Fibroblast of villous mesenchyme (primary cell): Measurements from ENCODE around the gene CTTNBP2. TPM values are rescaled to one million over a fixed set of nuclear protein-coding genes. Genes with fewer than 3 reads are reported as not detected.

Source experiments
- DNase-seq: peaks from one replicate; pipeline ENCODE4 v3.0.0-alpha.2; 2010; ENCODE audit warnings: low read depth
- H3K4me3 ChIP-seq: 2 replicates; pipeline ENCODE4 v1.5.1; 2011; ENCODE audit warnings: low read depth, mild to moderate bottlenecking, low read length
- total RNA-seq: library from RNA; depleted of rRNA; stranded (reverse); fragments of >200 nt; gene quantifications from 2 replicates; pipeline ENCODE4 v1.2.3, GENCODE V29; 2012
- TF ChIP-seq, protein P1 (sequence below): IDR thresholded peaks from 2 replicates; pipeline ENCODE4 v1.5.1; 2012; ENCODE audit warnings: low read depth, mild to moderate bottlenecking, low read length; ENCODE audit not compliant: insufficient read depth

CTTNBP2 gene
- total RNA-seq, 1 donor = 1.3 TPM

DNA sequence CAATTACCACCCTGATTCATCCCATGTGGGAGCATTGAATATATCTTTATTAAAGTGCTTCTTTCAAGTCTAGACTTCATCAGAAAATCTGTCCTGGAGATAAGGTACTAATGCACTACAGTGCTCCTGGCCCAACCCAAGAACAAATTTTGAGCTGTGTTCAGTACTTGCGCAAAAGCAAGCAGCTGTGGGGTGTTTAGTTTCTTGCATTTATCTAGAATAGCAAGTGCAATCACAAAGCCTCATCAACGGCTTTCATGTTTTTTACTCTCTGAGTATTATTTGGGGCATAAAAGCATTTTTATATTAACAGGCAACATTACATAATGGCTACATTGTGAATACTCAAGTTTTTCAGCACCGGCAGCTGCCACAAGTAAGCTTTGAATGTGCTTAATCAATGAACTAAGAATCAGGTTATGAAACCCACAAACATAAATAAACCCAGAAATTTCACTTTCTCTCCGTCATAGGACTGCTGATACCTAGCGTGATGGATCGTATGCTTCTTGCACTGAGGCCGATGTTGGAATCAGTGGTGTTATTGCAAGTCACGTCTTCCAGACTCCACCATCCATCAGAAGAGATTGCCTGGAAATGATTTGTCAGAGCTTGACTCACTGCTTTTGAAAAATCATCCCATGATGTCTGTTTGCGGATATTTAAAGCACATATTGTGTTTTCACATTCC, 113.1 kb downstream of the CTTNBP2 start:
- no peak overlapping the region for H3K4me3 ChIP-seq
- TF ChIP-seq, protein P1, sequence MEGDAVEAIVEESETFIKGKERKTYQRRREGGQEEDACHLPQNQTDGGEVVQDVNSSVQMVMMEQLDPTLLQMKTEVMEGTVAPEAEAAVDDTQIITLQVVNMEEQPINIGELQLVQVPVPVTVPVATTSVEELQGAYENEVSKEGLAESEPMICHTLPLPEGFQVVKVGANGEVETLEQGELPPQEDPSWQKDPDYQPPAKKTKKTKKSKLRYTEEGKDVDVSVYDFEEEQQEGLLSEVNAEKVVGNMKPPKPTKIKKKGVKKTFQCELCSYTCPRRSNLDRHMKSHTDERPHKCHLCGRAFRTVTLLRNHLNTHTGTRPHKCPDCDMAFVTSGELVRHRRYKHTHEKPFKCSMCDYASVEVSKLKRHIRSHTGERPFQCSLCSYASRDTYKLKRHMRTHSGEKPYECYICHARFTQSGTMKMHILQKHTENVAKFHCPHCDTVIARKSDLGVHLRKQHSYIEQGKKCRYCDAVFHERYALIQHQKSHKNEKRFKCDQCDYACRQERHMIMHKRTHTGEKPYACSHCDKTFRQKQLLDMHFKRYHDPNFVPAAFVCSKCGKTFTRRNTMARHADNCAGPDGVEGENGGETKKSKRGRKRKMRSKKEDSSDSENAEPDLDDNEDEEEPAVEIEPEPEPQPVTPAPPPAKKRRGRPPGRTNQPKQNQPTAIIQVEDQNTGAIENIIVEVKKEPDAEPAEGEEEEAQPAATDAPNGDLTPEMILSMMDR = no peak
- DNase-seq = no peak

DNA sequence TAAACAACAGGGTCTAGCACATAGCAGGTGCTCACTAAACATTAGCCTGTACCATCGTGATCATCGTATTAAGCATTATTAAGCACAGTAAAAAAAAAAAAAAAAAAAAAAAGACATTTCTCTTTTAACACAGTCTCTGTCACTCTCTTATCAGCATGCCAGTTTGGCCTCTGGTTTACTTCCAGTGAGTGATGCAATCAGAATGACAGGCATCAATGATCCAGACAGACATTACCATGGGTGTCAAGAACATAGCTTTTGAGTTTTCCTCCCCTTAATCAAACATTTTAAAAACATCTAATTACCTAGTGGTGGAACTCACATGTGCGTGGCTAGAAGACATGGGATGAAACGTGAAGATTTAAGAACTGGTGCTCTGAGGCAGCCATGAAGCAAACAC, 115.8 kb downstream of the CTTNBP2 start:
- DNase-seq = no peak
- TF ChIP-seq, protein P1 = no peak
- H3K4me3 ChIP-seq = no peak overlapping the region

DNA sequence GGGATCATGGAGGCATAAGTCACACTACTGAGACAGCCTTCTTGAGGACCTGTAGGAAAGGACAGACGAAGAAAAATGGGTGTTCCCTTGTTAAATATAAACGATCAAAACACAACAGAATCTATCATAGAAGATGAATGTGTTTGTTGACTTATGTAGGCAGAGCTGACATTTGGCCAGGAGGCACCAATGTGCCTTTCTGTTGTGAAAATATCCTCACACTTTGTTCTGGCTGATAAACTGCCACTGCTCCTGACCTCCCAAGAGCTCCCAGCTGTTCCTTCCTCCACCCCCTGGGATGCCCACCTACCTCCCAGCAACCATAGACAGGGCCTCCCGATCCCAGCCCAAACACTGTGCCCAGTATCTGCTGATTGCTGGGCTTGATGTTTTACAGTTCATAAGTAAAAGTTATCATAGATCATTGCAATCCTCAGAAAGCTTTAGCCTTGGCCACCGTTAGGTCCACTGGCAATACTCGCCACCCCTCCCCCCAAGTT, 116.6 kb downstream of the CTTNBP2 start:
- H3K4me3 ChIP-seq = no peak overlapping the region
- no peak for DNase-seq
- TF ChIP-seq, protein P1 = no peak

DNA sequence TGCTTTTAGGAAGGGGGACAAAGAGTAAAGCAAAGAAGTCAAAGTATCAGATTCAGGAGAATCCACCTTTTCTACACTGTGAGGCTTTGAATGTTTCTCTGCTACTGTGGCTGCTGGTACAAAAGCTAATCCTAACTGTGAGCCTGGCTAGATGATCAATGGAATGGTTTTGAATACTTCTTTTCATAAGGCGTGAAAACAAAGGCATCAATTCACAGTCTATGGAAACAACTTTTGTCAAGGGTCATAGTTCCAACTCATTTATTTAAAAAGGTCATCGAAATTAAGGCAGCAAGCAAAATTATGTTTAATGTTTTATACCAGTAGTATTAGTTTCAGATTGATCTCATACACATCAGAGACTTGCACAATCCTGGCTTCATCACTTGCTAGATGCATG, 118.1 kb downstream of the CTTNBP2 start:
- no peak for DNase-seq
- TF ChIP-seq, protein P1 = no peak
- H3K4me3 ChIP-seq = no peak overlapping the region

DNA sequence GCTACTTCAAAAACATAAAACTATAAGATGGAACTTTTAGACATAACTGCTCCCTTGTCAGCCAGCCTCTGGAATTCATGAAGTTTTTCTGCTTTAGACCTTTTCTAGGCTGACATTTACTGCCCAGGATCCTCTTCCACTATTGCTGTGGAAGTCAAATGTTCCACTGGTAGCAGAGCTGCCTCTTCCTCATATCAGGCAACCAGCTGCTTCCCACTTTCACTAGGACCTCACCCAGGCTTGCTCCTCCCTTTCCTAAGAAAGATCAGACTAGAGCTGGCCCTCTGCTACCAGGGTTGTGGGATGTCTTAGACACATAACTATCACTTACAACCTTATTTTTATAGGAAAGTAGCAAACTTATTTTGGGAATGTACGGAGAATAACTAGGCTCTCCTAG, 121.5 kb downstream of the CTTNBP2 start:
- TF ChIP-seq, protein P1 = no peak
- DNase-seq = no peak
- H3K4me3 ChIP-seq = no peak overlapping the region

DNA sequence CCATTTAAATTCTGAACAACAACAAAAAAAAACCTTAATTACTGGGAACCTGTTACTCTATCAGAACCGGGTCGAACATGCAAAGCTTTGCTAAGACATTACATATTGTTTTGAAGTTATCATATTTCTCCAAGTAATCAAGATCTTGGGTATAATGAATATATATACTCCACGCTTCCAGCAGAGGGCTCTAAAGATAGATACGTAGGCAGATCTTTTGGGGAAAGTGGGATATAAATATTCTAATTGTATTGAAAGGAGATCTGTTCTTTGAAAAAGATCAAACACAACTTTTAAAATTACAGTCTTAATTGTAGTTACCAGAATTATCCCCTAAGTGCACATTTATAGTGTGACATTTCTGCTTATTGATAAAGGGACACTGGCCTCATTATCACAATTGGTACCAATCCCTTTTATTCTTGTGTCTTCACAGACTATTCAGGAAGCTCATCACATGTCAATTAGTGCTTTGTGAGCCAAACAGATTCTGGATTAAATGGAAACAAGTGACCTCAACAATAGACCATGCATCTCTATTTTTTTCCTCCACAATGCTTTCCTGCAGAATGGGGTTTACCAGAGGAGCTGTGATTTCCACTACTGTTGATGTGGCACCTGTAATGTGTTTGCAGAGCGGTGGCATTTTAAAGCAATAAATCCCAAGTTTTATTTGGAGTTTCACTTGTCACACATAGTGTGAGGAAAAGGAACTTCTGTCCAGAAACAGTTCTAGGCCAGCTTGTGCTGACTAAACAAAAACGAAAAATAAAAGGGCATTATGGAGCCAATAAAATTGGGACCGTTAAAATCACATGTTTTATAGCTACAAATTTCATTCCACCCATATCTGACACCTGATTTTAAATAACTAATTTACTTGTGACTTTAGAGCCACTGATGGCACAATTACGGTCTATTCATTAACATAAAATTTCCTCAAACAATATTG, 122.4 kb downstream of the CTTNBP2 start:
- DNase-seq = peak; percentile 39
- TF ChIP-seq, protein P1 = peak; percentile 61
- no peak overlapping the region for H3K4me3 ChIP-seq
